Uterus (tissue), 2 donors: ENCODE data around the gene TMPRSS11E.

Experiments used
- CTCF ChIP-seq, 4 experiments: fragments of 200-600 bp in 2 of 4; fragments of 450-650 bp in 2 of 4; sonication (generic) in 2 of 4; IDR thresholded peaks; one replicate each; pipeline ENCODE4 v1.5.1; 2016 to 2019; ENCODE audit warnings: antibody characterized with exemption in 4 of 4, mild to moderate bottlenecking in 2 of 4, moderate library complexity in 1 of 4
- POLR2A ChIP-seq, 2 donors: fragments of 450-650 bp; IDR thresholded peaks; one replicate each; pipeline ENCODE4 v1.6.1; 2016; ENCODE audit warnings: antibody characterized with exemption in 2 of 2, mild to moderate bottlenecking in 1 of 2, moderate library complexity in 1 of 2

GRCh38 chr4:68406479-68406859 lies 40.8 kb upstream of the TMPRSS11E start:
- no peak for TF ChIP-seq CTCF (IDR thresholded peaks at IDR 0.05)
- no peak for TF ChIP-seq POLR2A (IDR thresholded peaks at IDR 0.05)
